Measurements from ENCODE around the gene VAC14. TPM values are rescaled to one million over a fixed set of nuclear protein-coding genes. Genes with fewer than 3 reads are reported as not detected.
"Not testable (repeated sequence)": the region's sequence is repeated elsewhere in the genome, so short reads cannot be mapped to it uniquely, and the experiment has no call there.

VAC14 gene
- 10 to 100 TPM; 43.4 to 69.4 (median 63.1) TPM for total RNA-seq

DNA sequence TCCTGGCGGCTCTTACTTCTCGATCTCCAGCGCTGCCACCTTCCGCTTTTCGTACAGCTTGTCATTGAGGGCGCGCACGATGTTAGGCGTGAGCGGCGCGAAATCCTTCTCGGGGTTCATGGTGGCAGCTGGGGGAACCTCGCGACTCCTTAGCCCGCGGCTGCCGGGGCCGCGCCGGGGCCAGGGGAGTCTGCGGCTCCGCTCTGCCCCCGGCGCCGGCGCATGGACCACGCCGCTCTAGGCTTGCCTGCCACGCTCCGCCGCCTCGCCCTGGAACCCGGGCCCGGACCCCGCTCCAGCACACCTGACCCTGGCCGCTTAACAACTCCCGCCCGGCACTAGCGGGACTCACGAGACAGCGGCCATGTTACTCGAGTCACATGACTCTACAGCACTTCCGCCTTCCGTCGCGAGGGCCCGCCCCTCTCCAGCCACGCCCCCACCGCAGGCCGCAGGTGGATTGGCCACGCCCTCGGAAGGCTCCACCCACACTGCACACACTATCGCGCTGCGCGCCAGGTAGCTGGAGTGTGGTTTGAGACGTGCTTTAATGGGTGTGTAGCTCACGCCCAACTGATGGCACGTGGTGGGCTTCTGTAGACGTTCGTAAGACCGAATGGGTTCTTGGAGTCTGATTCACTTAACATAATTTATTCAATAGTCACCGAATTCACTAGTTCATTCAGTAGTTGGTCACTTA lies at the start of gene VAC14:
TSS of gene VAC14 (minus strand) at position 378 of the 700 bp plus-strand sequence. CDS start at position 120, 258 bp downstream.
- H3K9me3 ChIP-seq: no peaks in the 10 kb centered on the region
- H3K36me3 ChIP-seq: no peaks in the 10 kb centered on the region
- intact Hi-C loops (cut with DNase I): no loop called here
- H3K4me3 ChIP-seq (replicated peaks in 1 of 3): peak within 1 kb of the TSS; percentile 48 to 89 (median 73)
- H3K27ac ChIP-seq: peak within 1 kb of the TSS in 1 of 3 donors; percentile 37
- H3K27me3 ChIP-seq: no peaks in the 10 kb centered on the region
- TF ChIP-seq CTCF (IDR thresholded peaks at IDR 0.05) (no peak), POLR2A (IDR thresholded peaks at IDR 0.05) (peak in 1 of 2 donors; percentile 73)
- peaks cover 14 to 21% of the 10 kb centered on the region in 2 donors for H3K4me1 ChIP-seq
- peak; percentile 96 to 97 for DNase-seq
- WGBS, 2 donors: 2% methylated on average over 13 to 40 of the region's 64 CpGs

DNA sequence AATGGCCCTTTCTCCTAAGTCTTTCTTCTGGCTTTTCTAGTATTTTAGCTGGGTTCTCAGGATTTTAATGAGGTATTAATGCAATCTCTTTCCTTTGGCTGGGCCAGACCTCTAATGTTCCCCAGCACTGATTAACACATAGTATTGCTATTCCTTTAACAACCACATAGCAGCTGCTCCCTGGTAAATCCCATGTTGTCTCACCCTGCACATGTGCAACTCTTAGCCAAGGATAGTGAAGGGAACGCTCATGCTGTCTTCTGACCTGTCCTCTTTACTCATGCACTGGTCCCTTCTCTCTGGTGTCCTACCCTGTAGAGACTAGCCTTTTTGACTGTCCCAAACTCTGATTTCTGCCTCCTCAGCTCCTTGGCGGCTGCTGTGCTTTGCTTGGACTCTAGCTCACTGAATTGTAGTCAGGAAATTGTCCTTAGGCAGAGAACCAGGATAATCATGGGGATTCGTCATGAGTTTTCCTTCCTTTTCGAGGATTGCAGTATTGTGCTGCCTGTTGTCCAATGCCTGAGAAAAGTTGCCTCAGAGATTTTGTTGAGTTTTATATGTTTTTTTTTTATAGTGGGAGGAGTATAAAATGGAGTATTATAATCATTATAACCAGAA lies 22.6 kb upstream of the VAC14 start:
- DNase-seq; H3K27ac ChIP-seq; intact Hi-C loops (cut with DNase I); H3K9me3 ChIP-seq; H3K4me1 ChIP-seq; H3K27me3 ChIP-seq; H3K4me3 ChIP-seq (replicated peaks in 1 of 3); H3K36me3 ChIP-seq: not testable (repeated sequence)
- WGBS, 2 donors: 69 to 71% methylated on average over 2 of the region's 4 CpGs

DNA sequence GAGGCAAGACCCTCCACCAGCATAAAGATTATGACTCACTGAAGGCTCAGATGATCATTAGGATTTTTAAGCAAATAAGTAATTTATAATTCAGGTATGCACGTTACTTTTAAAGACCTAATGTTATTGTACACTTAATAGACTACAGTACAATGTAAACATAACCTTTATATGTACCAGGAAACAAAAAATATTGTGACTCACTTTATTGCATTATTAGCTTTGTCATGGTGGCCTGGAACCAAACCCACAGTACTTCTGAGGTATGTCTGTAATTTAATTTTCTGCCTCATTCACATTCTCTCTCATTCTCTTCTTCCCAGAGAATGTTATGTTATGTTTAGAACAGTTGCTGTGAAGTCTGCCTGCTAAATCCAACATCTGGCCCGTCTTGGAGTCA lies 21.8 kb upstream of the VAC14 start:
- H3K4me3 ChIP-seq (replicated peaks in 1 of 3); intact Hi-C loops (cut with DNase I); H3K27me3 ChIP-seq; DNase-seq; H3K4me1 ChIP-seq; H3K36me3 ChIP-seq; H3K27ac ChIP-seq; H3K9me3 ChIP-seq: not testable (repeated sequence)
- 89% methylated on average over 1 of the region's 2 CpGs; no CpG with 5 or more reads in 1 of the 2 donors for WGBS, 2 donors

DNA sequence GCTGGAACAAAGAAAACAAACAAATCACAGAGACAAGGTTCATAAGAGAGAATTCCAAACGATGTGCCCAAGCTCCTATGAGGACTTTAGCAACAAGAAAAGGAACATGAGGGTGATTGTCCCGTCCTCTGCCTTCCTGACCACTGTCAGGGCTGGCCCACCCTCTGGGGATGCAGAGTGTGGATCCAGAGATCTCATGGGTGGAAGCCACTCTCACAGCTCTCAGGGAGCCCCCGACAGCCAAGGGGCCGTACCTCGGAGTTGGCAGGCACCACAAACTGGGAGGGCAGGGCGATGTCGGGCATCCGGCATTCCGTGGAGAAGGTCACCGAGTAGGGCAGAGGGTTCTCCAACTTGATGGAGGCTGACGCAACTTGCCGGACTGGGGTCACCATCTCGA lies 17.1 kb upstream of the VAC14 start:
- H3K27ac ChIP-seq; H3K27me3 ChIP-seq; intact Hi-C loops (cut with DNase I); DNase-seq; H3K4me3 ChIP-seq (replicated peaks in 1 of 3); H3K9me3 ChIP-seq; H3K36me3 ChIP-seq; H3K4me1 ChIP-seq: not testable (repeated sequence)
- 50 to 63% methylated on average over 1 of the region's 13 CpGs for WGBS, 2 donors

DNA sequence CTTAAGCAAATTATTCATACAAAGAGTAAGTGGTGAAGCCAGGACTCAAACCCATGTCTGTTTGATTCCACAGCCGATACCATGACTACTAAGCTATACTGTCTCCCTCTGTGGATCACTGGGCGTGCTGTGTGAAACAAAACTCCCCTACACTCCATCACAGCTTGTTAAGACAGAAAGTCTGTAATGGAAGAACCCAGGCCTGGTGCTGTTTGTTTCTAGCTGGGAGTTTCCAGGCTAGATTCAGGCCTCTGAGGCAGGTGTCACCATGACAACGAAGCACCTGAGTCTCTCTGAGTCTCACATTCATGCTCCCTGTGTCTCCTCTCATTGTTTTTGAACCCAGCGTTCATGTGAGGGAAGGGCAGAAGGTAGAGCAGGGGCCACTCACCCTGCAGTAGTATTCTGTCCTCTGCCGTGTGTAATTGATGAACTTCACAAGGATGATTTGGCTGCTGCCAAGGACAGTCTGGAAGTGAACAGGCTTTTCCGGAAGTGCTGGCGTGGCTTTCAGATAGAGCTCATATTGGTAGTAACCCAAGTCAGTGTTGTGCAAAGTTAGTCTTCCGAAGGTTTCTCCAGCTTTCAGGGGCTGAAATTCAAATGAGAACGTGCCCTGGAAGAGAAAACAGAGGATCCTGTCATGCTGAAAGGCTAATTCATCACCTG lies 8.6 kb upstream of the VAC14 start:
- 65 to 79% methylated on average over 9 of the region's 9 CpGs for WGBS, 2 donors
- H3K27ac ChIP-seq: no peak overlapping the region
- H3K36me3 ChIP-seq: no peaks in the 10 kb centered on the region
- no peaks in the 10 kb centered on the region for H3K27me3 ChIP-seq
- no peaks in the 10 kb centered on the region for H3K9me3 ChIP-seq
- DNase-seq: no peak
- intact Hi-C loops (cut with DNase I): no loop called here
- H3K4me1 ChIP-seq: no peaks in the 10 kb centered on the region
- TF ChIP-seq POLR2A (IDR thresholded peaks at IDR 0.05) (no peak), CTCF (IDR thresholded peaks at IDR 0.05) (no peak)
- H3K4me3 ChIP-seq (replicated peaks in 1 of 3): no peak overlapping the region

GRCh38 chr16:70808371-70808770 lies 7.4 kb upstream of the VAC14 start:
- H3K4me3 ChIP-seq (replicated peaks in 1 of 3): no peak overlapping the region
- H3K36me3 ChIP-seq: no peaks in the 10 kb centered on the region
- no peaks in the 10 kb centered on the region for H3K9me3 ChIP-seq
- no peak overlapping the region for H3K27ac ChIP-seq
- no peaks in the 10 kb centered on the region for H3K27me3 ChIP-seq
- DNase-seq: no peak
- TF ChIP-seq CTCF (IDR thresholded peaks at IDR 0.05) (no peak), POLR2A (IDR thresholded peaks at IDR 0.05) (no peak)
- intact Hi-C loops (cut with DNase I): no loop called here
- H3K4me1 ChIP-seq: no peaks in the 10 kb centered on the region
